NCI-H1417 (cell line): Measurements from ENCODE around the gene NKX2-3.

ENCODE experiments used
- DNase-seq, 3 experiments: peaks; one replicate each; lab custom pipeline; 2025; lab: John Stamatoyannopoulos, UW

Gene NKX2-3

GRCh38 chr10:99532687-99533495 is at the start of gene NKX2-3:
Gene NKX2-3, plus strand, starts transcription at chr10:99532942. Its CDS starts 190 bp downstream, at chr10:99533132.
- peak in 1 of 3 experiments; percentile 28 for DNase-seq

DNA sequence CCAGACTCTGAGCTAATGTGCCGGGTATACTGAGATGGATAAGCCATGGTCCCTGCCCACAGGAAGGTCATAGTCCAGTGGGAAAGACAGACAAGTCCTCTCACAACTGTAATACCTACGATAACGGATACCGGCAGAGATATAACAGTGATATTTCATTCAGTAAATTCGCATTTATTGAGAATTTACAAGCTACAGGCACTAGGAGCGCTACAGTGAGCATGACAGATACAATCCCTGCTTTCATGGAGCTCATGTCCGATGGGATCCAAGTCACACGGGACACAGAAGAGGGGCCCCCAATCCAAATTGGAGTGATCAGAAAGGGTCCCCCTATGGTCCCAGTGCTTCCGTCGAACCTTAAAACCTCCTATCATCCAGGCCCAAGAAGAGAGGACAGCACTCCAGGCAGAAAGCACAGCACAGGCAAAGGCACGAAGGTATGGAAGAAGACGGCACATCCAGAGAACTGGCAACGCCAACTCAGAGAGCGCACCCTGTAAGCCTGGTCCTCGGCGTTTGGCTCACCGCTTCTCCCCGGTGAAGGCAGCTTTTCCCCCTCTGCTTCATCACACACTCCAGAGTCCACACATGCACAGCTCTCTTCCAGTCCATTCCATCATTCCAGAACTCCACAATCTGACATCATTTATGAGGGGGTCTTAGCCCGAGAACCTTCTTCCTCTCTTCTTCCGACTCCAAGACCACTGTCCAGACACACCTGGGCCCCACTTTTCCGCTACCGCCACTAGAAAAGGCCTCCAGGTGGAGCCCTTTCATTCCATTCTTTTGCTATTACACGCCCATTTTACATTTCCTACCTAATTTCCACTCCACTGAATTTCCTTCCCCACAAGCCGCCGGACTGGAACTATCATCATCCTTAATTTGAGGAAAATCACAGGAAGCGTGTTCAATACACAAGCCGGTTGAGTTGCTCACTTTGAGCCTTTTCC is 47.8 kb upstream of the NKX2-3 start:
- no peak for DNase-seq

DNA sequence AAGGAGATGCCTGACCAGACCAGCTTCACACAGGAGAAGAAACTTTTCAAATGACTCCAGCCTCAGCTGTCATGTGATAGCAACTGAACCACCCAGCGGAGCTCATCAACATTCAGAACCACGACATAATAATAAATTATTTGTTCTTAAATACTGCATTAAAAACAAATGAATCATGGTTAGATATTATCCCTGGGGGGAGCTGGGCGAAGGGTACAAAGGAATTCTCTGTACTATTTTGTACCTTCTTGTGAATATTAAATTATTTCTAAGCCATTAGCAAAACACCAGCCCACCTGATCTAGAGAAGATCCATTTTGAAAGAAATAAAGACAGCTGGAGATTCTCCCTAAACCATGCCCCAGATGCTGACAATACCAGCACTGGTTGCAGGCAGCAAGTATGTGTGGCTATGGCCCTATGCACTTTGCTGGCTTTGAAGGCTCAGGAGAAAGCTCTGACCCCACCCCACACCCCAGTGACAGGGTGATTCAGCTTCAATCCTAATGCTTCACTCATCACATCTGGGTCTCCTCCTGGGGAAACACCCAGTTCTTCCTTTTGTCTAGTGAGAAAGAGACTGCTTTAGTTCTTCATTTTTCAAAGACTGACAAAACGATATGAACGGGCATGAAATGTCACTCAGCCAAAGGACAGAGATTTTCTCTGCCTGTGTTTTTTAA is 45.5 kb upstream of the NKX2-3 start:
- DNase-seq = no peak

DNA sequence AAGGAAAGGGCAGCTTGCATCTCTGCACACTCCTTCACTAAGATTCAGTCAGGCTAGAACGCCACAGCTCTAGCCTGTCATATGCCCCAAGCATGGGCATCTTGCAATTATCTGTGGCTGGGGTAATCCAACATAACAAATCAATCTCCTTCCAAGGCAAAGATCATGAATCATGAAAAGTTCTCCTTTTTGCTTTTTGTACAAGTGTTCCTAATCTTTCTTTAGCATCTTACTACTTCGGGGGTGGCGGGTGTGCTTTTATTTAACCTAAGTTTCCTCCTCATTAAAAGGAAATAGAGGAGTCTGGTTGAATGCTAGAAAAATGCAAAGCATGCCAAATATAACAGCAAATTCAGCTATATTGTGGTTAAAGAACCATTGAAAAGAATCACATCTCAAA is 43.5 kb upstream of the NKX2-3 start:
- no peak for DNase-seq

- no peak for DNase-seq
Measured at GRCh38 chr10:99497343-99498025, 35.3 kb upstream of the NKX2-3 start.

- no peak for DNase-seq
Measured at GRCh38 chr10:99506416-99506815, 26.3 kb upstream of the NKX2-3 start.

DNA sequence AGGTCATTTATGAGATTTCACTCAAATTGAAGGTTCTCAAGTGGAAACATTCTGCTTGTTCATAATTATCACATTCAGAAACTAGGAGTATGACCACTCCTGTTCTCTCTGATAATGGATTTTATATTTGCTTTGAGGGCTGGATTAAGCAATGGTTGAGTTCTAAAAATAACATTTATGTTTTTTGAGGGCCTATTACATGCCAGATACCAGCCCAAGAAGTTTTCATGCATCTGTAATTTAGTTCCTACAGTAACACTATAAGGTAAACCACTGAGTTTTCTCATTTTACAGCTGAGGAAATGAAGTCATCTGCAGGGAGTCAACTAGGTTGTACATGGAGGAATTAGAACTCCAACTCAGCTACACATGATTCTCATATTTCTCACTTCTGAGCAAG is 25.5 kb upstream of the NKX2-3 start:
- no peak for DNase-seq

- DNase-seq = no peak
Measured at GRCh38 chr10:99513061-99513460, 19.7 kb upstream of the NKX2-3 start.

DNA sequence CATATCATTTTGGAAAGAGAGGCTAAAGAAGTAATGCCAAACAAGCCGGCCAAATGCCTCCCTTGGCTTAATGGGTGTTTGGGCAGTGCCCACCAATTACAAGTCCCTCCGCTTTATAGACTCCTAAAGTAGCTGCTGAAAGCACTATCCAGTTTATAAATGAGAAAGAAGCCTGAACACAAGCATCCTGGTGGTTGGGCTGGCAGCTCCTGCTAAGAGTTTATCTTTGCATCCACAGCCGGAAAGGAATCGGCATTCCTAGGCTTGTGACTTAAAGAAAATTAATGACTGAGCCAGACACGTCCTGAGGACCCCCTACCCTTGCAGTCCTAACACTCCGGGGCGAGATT is 13.1 kb upstream of the NKX2-3 start:
- DNase-seq = no peak

DNA sequence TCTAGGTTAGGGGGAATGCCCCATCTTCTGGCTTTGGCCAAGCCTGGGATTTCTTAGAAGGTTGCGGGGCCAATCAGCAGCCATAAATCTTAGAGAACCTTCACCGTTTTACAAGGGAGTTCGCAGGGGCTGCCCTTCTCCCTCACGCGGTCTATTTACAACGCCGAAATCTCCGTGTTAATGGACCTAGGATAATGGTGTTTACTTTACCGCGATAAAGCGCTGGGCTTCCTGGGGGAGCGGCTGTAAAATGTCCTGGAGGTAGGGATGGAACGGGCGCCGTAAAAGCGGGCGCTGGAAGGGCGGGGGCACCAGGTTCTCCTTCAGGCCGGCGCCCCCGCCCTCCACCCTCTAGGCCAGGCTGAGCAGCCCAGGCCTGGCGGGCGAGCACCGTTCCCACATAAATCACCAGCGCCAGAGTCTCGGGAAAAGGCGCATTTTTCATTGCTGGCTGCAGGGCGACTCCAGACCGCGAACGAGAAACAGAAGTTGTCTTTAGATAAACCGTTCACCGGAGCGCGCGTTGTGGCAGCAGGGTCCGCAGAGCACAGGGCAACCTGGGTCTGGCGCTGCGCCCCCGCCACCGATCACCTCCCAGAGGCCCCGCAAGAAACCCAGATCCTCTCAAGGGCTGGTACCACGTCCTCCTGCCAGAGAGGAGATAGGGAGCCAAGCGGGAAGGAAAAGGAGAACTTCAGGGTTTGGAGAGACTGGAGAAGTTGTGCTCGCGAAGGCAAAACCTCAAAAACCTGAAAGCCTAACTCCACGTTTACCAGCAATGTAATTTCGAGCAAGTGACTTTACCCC is 12.5 kb upstream of the NKX2-3 start:
- peak in 2 of 3 experiments; percentile 1 to 54 for DNase-seq

DNA sequence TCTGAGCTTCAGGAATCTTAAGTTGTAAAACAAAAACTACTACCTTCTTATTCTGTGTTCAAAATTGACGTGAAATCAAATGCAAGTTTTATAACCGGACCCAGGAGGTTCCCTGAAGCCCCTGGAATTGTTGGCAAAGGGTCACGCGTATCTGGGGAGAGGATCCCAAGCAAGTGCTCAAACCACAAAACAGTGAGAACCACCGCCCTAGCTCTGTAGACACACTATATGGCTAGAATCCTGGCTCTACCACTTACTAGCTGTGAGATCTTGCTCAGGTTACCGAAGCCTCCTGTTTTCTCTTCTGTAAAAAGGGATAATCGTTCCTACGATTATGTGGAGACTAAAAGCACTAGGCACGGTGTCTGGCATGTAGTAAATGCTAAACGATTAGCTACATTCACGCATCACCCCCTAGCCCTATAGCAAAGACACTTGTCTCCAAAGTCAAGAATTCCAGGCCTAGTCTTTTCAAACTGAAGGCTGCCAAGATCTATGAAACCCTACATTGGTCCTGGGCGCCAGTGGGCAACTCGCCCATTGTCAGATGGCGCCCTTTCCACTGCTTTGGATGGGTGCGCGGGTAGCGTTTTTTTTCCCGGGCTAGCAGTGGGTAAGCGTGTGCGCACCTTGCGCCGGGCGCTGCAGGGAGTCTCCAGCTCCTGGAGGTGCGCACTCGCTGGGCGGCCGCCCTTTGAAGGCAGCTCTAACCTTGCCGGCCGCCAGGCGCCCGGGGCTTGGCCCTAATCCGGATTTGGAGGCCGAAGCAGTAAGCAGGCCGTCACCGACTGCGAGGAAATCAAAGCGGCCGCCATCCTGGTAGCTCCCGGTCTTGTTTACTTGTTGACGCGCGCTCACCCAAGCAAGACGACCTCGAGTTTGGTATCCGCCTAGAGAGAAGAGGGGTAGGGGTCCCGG is 11.6 kb upstream of the NKX2-3 start:
- DNase-seq = no peak

- no peak for DNase-seq
Measured at GRCh38 chr10:99521765-99522469, 10.8 kb upstream of the NKX2-3 start.

GRCh38 chr10:99522470-99523250 is 10.1 kb upstream of the NKX2-3 start:
- DNase-seq = no peak

DNA sequence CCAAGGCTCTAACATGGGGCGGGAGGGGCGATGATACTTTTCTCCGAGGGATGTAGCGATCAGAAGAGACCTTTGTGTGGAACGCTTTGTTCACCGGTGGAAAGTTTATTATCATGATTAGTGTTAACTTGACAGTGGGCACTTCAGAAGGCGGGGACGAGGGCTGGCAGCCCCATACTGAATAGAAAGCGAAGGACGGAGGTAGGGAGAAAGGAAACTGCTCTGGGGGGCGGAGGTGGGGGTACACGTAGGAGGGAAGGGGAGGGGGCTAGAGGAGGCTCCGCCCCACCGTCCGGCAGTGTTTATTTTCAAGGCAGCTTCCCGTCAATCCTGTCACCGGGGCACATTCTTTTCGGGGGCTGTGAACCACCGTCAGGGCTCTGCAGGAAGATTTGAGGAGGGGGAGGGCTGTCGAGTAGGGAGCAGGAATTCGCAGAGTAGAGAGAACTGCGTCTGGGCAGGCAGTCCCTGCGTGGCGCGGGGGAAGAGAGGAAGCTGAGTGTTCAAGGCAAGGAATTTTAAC is 9.4 kb upstream of the NKX2-3 start:
- DNase-seq = no peak

DNA sequence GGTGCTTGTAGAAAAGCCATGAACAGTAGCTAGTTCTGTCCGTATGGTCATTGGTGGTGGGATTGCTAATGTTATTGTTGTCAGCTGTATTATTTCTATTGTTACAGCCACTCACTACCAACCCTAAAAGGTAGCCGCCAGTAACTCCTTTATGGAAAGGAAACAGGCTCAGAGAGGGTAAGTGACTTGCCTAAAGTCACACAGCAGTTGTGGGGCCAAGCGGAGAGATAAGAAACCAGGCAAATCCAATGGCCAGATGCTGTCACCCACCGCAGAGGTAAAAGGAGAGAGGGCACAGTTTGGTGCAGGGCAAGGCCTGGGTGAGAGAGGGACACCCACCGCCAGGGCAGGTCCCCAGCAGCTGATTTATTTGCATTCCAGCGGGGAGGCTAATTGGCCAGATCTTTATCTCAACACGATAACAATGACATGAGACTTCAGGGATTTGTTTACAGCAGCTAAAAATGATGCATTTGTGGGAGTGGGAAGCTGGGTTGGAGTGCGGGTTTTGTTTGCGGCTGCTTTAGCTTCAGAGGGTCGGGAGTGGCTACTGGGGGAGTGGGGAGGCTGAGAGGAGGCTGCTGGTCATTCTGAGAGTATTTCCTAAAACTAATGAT is 8.6 kb upstream of the NKX2-3 start:
- no peak for DNase-seq

GRCh38 chr10:99524736-99525380 is 7.9 kb upstream of the NKX2-3 start:
- no peak for DNase-seq

DNA sequence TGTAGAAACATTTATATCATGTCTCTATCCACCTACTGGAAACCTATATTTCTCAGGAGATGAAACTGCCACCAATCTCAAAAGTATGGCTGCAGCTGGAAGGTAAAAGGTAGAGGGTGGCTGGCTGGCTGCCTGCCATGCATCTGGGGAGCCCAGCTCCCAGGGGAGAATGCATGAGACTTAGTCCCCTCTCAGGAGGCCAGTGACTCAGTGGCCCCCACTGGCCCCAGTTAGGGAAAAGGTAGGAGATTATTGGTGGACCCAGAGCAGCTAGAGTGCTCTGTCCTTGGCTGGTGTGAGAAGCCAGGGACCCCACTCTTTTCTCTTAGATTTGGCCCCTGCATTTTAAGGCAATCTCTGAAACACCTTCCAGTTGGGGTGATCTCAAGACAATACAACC is 6.8 kb upstream of the NKX2-3 start:
- DNase-seq = no peak
